ENCODE measurements around the gene ERBB2. TPM values are rescaled to one million over a fixed set of nuclear protein-coding genes. Genes with fewer than 3 reads are reported as not detected.

Gene ERBB2
- total and polyA plus RNA-seq, 2 of the 8 experiments (the other 6 are each of a cell fraction or from before 2014, with no cell fraction given), result 183 to 394 TPM

DNA sequence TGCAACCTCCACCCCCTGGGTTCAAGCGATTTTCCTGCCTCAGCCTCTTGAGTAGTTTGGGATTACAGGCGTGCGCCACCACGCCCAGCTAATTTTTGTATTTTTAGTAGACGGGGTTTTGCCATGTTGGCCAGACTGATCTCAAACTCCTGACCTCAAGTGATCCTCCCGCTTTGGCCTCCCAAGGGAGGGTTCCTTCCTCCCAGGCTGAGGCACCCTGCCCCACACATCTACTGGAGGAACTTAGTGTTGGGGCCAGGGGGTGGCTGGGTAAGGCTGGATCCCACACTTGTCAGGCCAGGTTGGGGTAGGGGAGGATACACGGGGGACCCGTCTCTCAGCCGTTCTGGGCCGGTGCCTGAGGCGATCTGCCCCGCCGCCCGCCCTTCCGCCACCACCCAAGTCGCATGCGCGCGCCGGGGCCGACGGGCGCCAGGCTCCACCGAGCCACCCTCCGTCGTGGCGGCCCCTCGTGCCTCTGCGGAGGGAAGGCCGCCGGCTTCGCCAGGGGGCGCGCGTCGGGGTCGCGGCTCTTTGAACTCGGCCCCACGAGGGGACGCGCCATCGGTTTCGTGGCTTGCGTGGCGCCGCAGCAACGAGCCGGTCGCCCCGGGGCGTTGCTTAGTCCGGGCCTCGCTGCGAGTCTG lies 53.8 kb downstream of the ERBB2 start (continued):
- TF ChIP-seq, protein P1, sequence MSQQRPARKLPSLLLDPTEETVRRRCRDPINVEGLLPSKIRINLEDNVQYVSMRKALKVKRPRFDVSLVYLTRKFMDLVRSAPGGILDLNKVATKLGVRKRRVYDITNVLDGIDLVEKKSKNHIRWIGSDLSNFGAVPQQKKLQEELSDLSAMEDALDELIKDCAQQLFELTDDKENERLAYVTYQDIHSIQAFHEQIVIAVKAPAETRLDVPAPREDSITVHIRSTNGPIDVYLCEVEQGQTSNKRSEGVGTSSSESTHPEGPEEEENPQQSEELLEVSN (IDR thresholded peaks at IDR 0.05), result peak; percentile 54
- TF ChIP-seq NANOG (IDR thresholded peaks at IDR 0.05; ENCODE audit: insufficient read depth, low read depth, low read length, poor library complexity, severe bottlenecking) (no peak), BRCA1 (IDR thresholded peaks at IDR 0.05; ENCODE audit: low read depth, low read length) (no peak), SIN3A (conservative IDR thresholded peaks at IDR 0.05 in 1 of 2, IDR thresholded peaks at IDR 0.05 in 1 of 2; ENCODE audit: low read depth in 1 of 2, low read length in 2 of 2) (no peak), GABPA (IDR thresholded peaks at IDR 0.05; ENCODE audit: borderline replicate concordance, insufficient read depth, low read length) (no peak), POLR2AphosphoS5 (IDR thresholded peaks at IDR 0.05; ENCODE audit: low read depth, low read length) (no peak), RNF2 (IDR thresholded peaks at IDR 0.05; ENCODE audit: borderline replicate concordance, low read depth, low read length, missing control alignments, poor library complexity, severe bottlenecking) (no peak), KDM1A (IDR thresholded peaks at IDR 0.05; ENCODE audit: borderline replicate concordance, low read length) (no peak), TAF7 (optimal IDR thresholded peaks at IDR 0.05; ENCODE audit: borderline replicate concordance, low read depth, low read length) (no peak), RBBP5 (IDR thresholded peaks at IDR 0.05; ENCODE audit: borderline replicate concordance, low read depth, low read length) (peak; percentile 28; the same call in 1 of the 2 replicates), EZH2 (IDR thresholded peaks at IDR 0.05; ENCODE audit: low read depth, low read length, severe bottlenecking) (no peak), EGR1 (IDR thresholded peaks at IDR 0.05; ENCODE audit: borderline replicate concordance, low read depth, low read length) (no peak), SRF (IDR thresholded peaks at IDR 0.05; ENCODE audit: low read depth, low read length) (no peak), HDAC2 (IDR thresholded peaks at IDR 0.05; ENCODE audit: borderline replicate concordance in 1 of 2, low read depth in 2 of 2, low read length in 2 of 2) (0 out of 4 replicates have a peak, but pooled peaks of 1 of the 2 experiments have one; percentile 68), CBX5 (IDR thresholded peaks at IDR 0.05; ENCODE audit: low read depth, low read length) (no peak), KDM4A (IDR thresholded peaks at IDR 0.05; ENCODE audit: low read depth, low read length, severe bottlenecking) (no peak), MAX (IDR thresholded peaks at IDR 0.05) (peak; percentile 79)
